Endodermal cell (in vitro differentiated cells): ENCODE measurements around the gene KDELR3. TPM values are rescaled to one million over a fixed set of nuclear protein-coding genes. Genes with fewer than 3 reads are reported as not detected.
A peak's percentile ranks its signal among the peaks of the same experiment; 100 is the strongest.
"Not testable (repeated sequence)": the region's sequence is repeated elsewhere in the genome, so short reads cannot be mapped to it uniquely, and the experiment has no call there.

ENCODE experiments used
- DNase-seq: peaks from one replicate; pipeline ENCODE4 v3.0.0-alpha.2; 2017
- H3K27ac ChIP-seq: 2 replicates; pipeline ENCODE4 v1.5.1; 2013; ENCODE audit warnings: mild to moderate bottlenecking, low read depth, low read length, moderate library complexity
- H3K27me3 ChIP-seq: 2 replicates; pipeline ENCODE4 v1.6.1; 2013; ENCODE audit warnings: mild to moderate bottlenecking, low read length, moderate library complexity; ENCODE audit not compliant: insufficient read depth, control insufficient read depth, poor library complexity, severe bottlenecking
- H3K36me3 ChIP-seq: 2 replicates; pipeline ENCODE4 v1.7.0; 2013; ENCODE audit warnings: mild to moderate bottlenecking, low read length, moderate library complexity; ENCODE audit not compliant: control insufficient read depth, insufficient read depth
- H3K4me1 ChIP-seq: one replicate; pipeline ENCODE4 v1.7.0; 2013; ENCODE audit warnings: low read length; ENCODE audit not compliant: control insufficient read depth, insufficient read depth
- H3K4me3 ChIP-seq: 2 replicates; pipeline ENCODE4 v1.5.1; 2013; ENCODE audit warnings: mild to moderate bottlenecking, low read length, moderate library complexity
- H3K9ac ChIP-seq: 2 replicates; pipeline ENCODE4 v1.6.1; 2013; ENCODE audit warnings: mild to moderate bottlenecking, low read length, moderate library complexity; ENCODE audit not compliant: poor library complexity, severe bottlenecking; ENCODE audit errors: extremely low read depth
- H3K9me3 ChIP-seq: 2 replicates; pipeline ENCODE4 v1.6.1; 2013; ENCODE audit warnings: mild to moderate bottlenecking, low read length, moderate library complexity; ENCODE audit not compliant: control insufficient read depth
- H3K27ac Mint-ChIP-seq: 2 replicates; pipeline ENCODE4 v1.8.0; 2020; ENCODE audit warnings: mixed read lengths
- H3K27me3 Mint-ChIP-seq: 2 replicates; pipeline ENCODE4 v1.8.0; 2021; ENCODE audit warnings: mild to moderate bottlenecking, mixed read lengths; ENCODE audit not compliant: insufficient read depth
- H3K36me3 Mint-ChIP-seq: 2 replicates; pipeline ENCODE4 v1.8.0; 2020; ENCODE audit warnings: low read depth, mixed read lengths
- H3K4me1 Mint-ChIP-seq: 2 replicates; pipeline ENCODE4 v1.8.0; 2020; ENCODE audit warnings: mixed read lengths
- H3K4me3 Mint-ChIP-seq: 2 replicates; pipeline ENCODE4 v1.8.0; 2020; ENCODE audit warnings: mild to moderate bottlenecking, moderate library complexity, mixed read lengths
- H3K9me3 Mint-ChIP-seq: 2 replicates; pipeline ENCODE4 v1.8.0; 2020; ENCODE audit warnings: mild to moderate bottlenecking, mixed read lengths
- CTCF ChIP-seq: fragments of 200-600 bp; sonication (generic); conservative IDR thresholded peaks from 2 replicates; pipeline ENCODE4 v1.5.0; 2021; ENCODE audit warnings: antibody characterized with exemption, mild to moderate bottlenecking
- WGBS, 2 experiments: methylation state at CpG; one replicate each; pipeline versions ENCODE4 v1.1.5 to v1.1.7; 2013; ENCODE audit warnings: missing lambda C conversion rate in 2 of 2, mixed read lengths in 1 of 2; ENCODE audit not compliant: insufficient coverage in 1 of 2, insufficient read length in 1 of 2; 5-methylcytosine and 5-hydroxymethylcytosine counted together
- total RNA-seq, 2 donors: library from RNA; stranded (reverse); fragmentation: NEBNext Ultra II Directional in 1 of 2; extraction: Animal tissue kit (Norgen Biotek cat#: 25700) in 1 of 2; gene quantifications; 2 replicates in 1 of 2; 3 replicates in 1 of 2; pipeline ENCODE4 v1.2.1, GENCODE V29; 2021

The KDELR3 gene
- total RNA-seq, 2 donors from 2014 or later, result 11.4 to 14.9 TPM

- no peaks in the 10 kb centered on the region for H3K36me3 Mint-ChIP-seq
- Histone ChIP-seq H3K9me3 (no peaks in the 10 kb centered on the region), H3K4me1 (no peaks in the 10 kb centered on the region), H3K4me3 (peak overlapping the region; percentile 82), H3K27ac (no peak overlapping the region), H3K27me3 (peaks cover 2% of the 10 kb centered on the region), H3K36me3 (no peaks in the 10 kb centered on the region), H3K9ac (peak overlapping the region; percentile 83)
- peaks cover 48% of the 10 kb centered on the region for H3K27me3 Mint-ChIP-seq
- no peak overlapping the region for H3K27ac Mint-ChIP-seq
- peaks cover 8% of the 10 kb centered on the region for H3K4me1 Mint-ChIP-seq
- H3K9me3 Mint-ChIP-seq, result no peaks in the 10 kb centered on the region
- H3K4me3 Mint-ChIP-seq, result peak overlapping the region; percentile 68
- 29 to 42% methylated on average over 15 to 20 of the region's 20 CpGs for WGBS, 2 experiments
- DNase-seq, result no peak
- no peak for TF ChIP-seq CTCF
These were observed 425 bp upstream of the KDELR3 start for GRCh38 chr22:38467438-38467903.

GRCh38 chr22:38468443-38469305 lies 778 bp downstream of the KDELR3 start:
- WGBS, 2 experiments, result 73 to 78% methylated on average over 13 to 28 of the region's 28 CpGs
- Histone ChIP-seq H3K9me3 (no peaks in the 10 kb centered on the region), H3K4me1 (no peaks in the 10 kb centered on the region), H3K4me3 (peak overlapping the region; percentile 82), H3K9ac (peak overlapping the region; percentile 83), H3K36me3 (no peaks in the 10 kb centered on the region), H3K27ac (no peak overlapping the region), H3K27me3 (no peaks in the 10 kb centered on the region)
- Mint-ChIP-seq H3K4me1 (peaks cover under 1% of the 10 kb centered on the region), H3K27ac (no peak overlapping the region), H3K36me3 (no peaks in the 10 kb centered on the region), H3K9me3 (no peaks in the 10 kb centered on the region), H3K27me3 (peaks cover 38% of the 10 kb centered on the region), H3K4me3 (peak overlapping the region; percentile 68)
- DNase-seq, result no peak
- TF ChIP-seq CTCF, result peak; percentile 72

GRCh38 chr22:38469306-38469781 lies 1.4 kb downstream of the KDELR3 start:
- no peak for DNase-seq
- Mint-ChIP-seq H3K36me3 (no peaks in the 10 kb centered on the region), H3K4me1 (no peaks in the 10 kb centered on the region), H3K4me3 (peak overlapping the region; percentile 68), H3K27ac (no peak overlapping the region), H3K9me3 (no peaks in the 10 kb centered on the region), H3K27me3 (peaks cover 32% of the 10 kb centered on the region)
- Histone ChIP-seq H3K4me3 (no peak overlapping the region), H3K27ac (no peak overlapping the region), H3K4me1 (no peaks in the 10 kb centered on the region), H3K27me3 (no peaks in the 10 kb centered on the region), H3K9ac (no peak overlapping the region), H3K9me3 (no peaks in the 10 kb centered on the region), H3K36me3 (no peaks in the 10 kb centered on the region)
- no peak for TF ChIP-seq CTCF
- 90 to 96% methylated on average over 5 to 6 of the region's 6 CpGs for WGBS, 2 experiments

GRCh38 chr22:38470179-38470578 lies 2.3 kb downstream of the KDELR3 start:
- not testable (repeated sequence) for H3K9me3 ChIP-seq, H3K27ac ChIP-seq, H3K36me3 Mint-ChIP-seq, H3K4me3 ChIP-seq, H3K9ac ChIP-seq, H3K9me3 Mint-ChIP-seq, H3K4me1 Mint-ChIP-seq, H3K27me3 ChIP-seq, H3K36me3 ChIP-seq, H3K4me1 ChIP-seq, H3K4me3 Mint-ChIP-seq, DNase-seq, H3K27ac Mint-ChIP-seq
- peaks cover 26% of the 10 kb centered on the region for H3K27me3 Mint-ChIP-seq
- 97 to 98% methylated on average over 6 to 10 of the region's 10 CpGs for WGBS, 2 experiments
